Adipose tissue (tissue), 3 donors: ENCODE data around the gene EXOSC1. TPM values are rescaled to one million over a fixed set of nuclear protein-coding genes. Genes with fewer than 3 reads are reported as not detected.
"Not testable (repeated sequence)": the region's sequence is repeated elsewhere in the genome, so short reads cannot be mapped to it uniquely, and the experiment has no call there.

ENCODE experiments used
- H3K27ac ChIP-seq: one replicate; pipeline ENCODE4 v1.5.1; 2013; ENCODE audit warnings: low read depth, low read length
- WGBS, 3 donors: extraction: QIAGEN DNeasy Blood & Tissue Kit; methylation state at CpG; one replicate each; pipeline ENCODE4 v1.1.7; 2013; 5-methylcytosine and 5-hydroxymethylcytosine counted together
- polyA plus RNA-seq, 3 donors: library from polyadenylated mRNA; stranded (reverse); fragments of 200-250 nt; gene quantifications; one replicate each; pipeline ENCODE4 v1.2.3, GENCODE V29; 2013
- donor health status: healthy with polysubstance abuse.
- donor health status: Bipolar disorder and iron deficiency.
- donor health status: healthy.

EXOSC1 gene, protein sequence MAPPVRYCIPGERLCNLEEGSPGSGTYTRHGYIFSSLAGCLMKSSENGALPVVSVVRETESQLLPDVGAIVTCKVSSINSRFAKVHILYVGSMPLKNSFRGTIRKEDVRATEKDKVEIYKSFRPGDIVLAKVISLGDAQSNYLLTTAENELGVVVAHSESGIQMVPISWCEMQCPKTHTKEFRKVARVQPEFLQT
- 10 to 100 TPM; 25.5 to 30.5 (median 26.0) TPM for polyA plus RNA-seq

DNA sequence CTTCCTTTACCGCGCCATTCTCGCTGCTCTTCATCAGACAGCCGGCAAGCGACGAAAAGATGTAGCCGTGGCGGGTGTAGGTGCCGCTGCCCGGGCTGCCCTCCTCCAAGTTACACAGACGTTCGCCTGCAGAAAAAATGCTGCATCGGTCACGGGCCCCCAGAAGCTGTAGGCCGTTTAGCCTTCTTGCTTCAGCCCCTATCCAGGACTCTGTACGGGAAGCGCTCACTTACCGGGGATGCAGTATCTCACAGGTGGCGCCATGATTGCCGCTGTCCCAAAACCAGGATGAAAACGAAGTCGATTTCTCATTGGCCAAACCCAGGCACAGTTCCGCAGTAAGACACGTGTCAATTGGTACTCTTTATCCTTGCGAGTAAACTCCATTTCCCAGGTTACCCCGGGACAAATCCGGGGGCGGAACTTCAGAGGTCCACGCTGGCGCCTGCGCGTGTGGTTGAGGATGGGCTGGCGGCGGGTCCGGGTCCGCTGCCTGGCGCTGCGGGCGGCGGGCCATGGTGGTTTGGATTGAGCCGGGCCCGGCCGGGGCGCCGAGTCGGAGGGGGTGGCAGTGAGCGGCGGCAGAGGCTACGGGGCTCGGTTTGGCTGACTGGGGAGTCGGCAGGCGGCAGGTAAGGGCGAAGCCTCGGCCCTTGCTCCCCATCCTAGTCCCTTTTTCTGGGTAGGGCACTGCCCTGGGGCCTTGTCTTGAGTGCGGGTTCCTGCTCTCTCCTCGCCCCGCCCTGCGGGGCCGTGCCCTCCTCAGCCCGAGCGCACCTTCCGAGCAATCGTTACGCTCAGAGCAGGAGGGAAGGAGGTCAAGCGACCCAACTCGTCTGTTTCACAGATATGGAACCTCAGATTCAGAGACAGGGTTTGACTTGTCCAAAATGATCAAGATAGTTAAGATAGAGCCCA, at the start of gene EXOSC1, which contains the start of gene ZDHHC16:
TSS of gene EXOSC1 (minus strand) at position 285 of the 918 bp plus-strand sequence. CDS start at position 264, 21 bp downstream.
TSS of gene ZDHHC16 (plus strand) at position 454 of the 918 bp plus-strand sequence. CDS start 5,501 bp downstream, outside the sequence.
- no peak within 1 kb of the TSS for H3K27ac ChIP-seq
- 0 to 1% (median 0%) methylated on average over 65 to 66 of the region's 66 CpGs for WGBS, 3 donors

DNA sequence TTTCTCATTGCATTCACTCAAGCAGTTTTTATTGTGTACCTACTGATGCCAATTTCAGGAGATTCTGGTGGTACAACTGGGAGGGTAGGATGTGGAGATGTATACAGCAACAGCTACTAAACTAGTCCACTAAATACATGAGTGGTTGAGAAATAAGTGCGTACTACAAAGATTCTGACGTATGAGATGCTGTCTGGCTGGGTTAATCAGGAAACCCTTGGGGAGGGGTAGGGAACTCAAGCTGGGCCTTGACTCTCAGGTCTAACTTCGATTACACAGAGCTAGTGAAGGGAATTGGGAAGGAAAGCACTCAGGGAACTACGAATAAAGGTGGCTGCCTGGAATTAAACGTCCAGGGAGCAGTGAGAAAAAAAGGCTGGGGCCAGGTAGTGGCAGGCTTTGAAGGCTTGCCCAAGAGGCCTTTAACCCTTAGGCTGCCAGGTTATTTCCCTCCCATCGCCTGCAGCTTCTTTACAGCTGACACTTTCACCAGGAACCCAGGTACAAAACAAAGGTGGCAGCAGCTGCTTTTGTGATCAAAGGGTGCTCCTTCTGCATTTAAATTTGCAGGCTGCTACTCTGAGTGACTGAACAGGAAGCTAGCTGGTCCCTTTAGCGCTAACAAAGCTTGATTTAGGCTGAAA, 49.2 kb upstream of the EXOSC1 start:
- H3K27ac ChIP-seq, result no peak overlapping the region
- WGBS, 3 donors, result 20 to 40% (median 37%) methylated on average over 7 of the region's 7 CpGs

DNA sequence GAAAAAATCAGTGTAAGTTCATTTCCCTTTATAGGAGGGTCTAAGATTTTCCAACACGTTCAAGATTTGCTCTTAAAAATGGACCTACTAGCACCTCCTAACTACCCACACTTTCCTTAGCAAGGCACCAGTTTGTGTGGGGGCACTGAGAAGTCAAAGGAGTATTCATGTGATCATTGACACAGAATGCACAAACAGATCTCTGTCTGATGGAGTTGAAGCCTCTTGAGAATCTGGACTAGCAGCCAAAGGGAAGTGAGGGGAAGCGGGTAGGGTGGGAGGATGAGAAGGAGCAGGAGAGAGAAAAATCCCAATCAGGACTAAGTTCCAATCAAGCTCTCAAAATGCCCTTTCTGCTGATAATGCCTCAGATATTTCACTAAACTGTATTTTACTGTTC, 48.3 kb upstream of the EXOSC1 start:
- 22 to 38% (median 37%) methylated on average over 2 of the region's 2 CpGs for WGBS, 3 donors
- no peak overlapping the region for H3K27ac ChIP-seq

DNA sequence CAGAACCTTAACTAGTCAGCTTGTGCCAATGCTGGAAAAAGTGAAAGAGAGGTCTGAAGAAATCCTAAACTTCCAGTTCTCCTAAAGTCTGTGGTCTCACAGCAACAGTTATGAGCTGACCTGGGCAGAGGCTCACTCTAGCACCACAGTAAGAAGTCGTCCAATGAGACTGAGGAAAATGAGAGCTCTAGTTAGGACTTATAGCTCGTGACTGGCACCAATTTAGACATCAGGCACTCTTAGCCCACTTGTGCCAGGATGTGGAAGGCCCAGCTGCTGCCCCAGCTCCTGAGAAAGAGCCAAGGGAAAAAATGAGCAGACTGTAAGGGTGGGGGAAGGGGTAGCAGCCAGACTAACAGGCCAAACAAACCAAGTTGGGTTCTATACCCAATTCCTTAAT, 44.8 kb upstream of the EXOSC1 start:
- H3K27ac ChIP-seq, result no peak overlapping the region
- 55 to 66% (median 59%) methylated on average over 2 of the region's 2 CpGs for WGBS, 3 donors

DNA sequence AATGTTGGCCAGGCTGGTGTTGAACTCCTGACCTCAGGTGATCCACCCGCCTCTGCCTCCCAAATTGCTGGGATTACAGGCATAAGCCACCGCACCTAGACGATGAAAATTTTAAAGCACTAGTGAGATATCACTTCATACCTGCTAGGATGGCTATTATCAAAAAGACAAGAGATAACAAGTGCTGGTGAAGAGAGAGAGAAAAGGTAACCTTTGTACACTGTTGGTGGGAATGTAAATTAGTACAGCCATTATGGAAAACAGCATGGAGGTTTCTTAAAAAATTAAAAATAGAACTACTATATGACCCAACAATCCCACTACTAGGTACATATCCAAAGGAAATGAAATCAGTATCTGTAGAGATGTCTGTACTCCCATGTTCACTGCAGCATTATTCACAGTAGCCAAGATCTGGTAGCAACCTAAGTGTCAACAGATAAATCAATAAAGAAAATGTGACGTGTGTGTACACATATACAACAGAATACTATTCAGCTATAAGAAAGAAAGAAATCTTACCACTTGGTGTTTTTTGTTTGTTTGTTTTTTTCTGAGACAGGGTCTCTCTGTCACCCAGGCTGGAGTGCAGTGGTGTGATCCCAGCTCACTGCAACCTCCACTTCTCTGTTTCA, 40.0 kb upstream of the EXOSC1 start:
- no peak overlapping the region for H3K27ac ChIP-seq
- WGBS, 3 donors, result 69 to 93% (median 90%) methylated on average over 4 of the region's 4 CpGs

DNA sequence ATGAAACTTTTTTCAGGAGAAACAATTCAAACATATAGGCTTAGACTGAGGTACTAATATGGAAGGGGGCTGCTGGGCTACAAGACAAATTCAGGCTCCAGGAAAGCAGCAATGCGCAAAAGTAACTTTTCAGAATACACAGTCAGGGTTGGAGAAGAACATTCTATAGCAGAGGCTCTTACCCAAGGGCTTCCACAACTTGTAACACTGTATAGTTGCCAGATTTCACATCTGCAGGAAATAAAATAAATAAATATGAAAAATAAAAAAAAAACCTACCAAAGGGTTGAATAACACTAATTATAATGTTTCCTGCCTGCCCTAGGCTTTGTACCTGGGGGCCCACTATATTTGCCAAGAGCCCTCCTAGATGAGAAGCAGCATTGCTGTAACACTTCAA, 38.1 kb upstream of the EXOSC1 start:
- WGBS, 3 donors, result 86 to 95% (median 94%) methylated on average over 1 of the region's 1 CpG
- no peak overlapping the region for H3K27ac ChIP-seq

DNA sequence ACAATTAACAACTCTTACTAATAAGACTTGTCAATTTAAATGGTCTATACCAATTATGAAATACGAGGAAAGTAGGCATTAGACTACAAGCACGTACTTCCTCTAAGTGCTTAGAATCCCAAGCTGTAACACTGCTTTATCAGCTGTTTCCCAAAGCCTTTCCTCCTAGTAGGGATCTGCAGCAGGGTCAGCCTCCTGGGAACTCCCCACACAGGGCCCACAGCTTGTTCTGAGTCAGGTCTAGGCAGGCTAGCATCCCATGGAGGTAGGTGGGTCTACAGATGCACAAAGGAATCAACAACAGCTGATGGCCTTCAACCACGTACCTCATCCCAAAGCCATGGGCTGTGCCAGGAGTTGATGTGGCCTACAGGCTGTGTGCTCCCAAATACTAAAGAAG, 37.7 kb upstream of the EXOSC1 start:
- H3K27ac ChIP-seq, result no peak overlapping the region
- 54 to 80% (median 69%) methylated on average over 3 of the region's 3 CpGs for WGBS, 3 donors

DNA sequence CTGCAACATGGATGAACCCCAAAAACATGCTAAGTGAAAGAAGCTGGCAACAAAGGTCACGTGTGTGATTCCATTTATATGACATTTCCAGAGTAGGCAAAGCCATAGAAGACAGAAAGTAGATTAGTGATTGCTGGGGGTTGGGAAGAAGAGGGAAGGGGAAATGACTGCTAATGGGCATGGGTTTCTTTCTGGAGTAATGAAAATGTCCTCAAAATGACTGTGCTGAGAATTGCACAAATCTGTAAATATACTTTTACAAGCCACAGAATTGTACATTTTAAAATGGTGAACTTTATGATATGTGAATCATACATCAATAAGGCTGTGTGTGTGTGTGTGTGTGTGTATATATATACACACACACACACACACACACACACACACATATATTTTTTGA, 36.6 kb upstream of the EXOSC1 start:
- no peak overlapping the region for H3K27ac ChIP-seq
- WGBS, 3 donors, result 85 to 94% (median 94%) methylated on average over 1 of the region's 1 CpG

DNA sequence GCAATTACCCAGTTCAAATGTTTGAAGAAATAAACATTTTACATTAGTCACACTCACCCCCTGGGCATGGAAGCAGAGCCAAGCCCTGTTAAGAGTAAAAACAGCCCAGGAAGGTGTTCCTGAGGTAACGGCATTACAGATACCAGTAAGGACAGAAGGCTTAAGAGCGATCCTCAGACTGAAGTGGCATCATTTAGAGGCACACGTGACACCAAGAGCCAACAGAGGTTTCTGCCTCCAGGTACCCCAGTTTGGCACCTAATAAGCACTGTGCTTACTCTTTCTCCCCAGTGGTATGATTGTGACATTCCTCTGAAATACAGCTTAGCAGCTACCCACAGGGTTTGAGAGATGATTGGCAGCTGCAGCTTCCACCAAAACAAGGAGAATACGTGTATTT, 35.3 kb upstream of the EXOSC1 start:
- H3K27ac ChIP-seq, result no peak overlapping the region

DNA sequence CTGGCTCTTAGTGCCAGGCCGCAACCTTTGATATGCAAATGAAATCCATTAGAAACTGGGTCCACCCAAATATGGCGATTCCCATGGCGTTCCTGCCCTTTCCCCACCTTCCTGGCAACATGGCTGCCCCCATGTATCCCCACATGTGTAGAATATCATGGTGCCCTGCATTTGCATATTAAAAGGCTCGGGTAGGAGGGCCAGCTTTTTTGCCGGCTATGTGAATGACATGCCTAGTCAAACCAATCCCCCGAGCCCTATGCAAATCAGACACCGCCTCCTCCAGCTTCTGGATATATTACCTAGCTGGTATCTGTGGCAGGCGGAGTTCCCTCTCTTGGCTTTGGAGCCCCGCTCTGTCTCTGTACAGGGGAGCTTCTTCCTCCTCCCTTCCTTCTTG, 34.1 kb upstream of the EXOSC1 start:
- no peak overlapping the region for H3K27ac ChIP-seq
- 77 to 81% (median 80%) methylated on average over 9 of the region's 9 CpGs for WGBS, 3 donors

More for the DNA sequence above, 35.3 kb upstream of the EXOSC1 start:
- 89 to 93% (median 93%) methylated on average over 4 of the region's 4 CpGs for WGBS, 3 donors

DNA sequence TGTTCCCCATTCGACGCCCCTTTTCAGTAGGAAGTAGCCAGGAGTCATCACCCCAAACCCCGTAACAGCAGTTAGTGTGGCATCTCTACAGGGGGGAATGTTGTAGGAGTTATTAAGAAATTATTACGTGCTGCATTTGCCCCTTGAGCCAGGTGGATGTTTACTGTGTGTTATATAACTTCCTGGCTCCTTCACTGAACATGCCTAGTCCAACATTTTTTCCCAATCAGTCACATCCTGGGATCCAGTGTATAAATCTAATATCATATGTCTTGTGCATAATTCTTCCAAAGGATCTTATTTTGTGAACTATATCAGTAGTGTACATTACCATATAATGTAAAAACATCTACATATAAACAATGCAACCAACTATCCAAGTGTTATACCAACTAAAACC, 33.6 kb upstream of the EXOSC1 start:
- H3K27ac ChIP-seq, result not testable (repeated sequence)
- WGBS, 3 donors, result 80 to 86% (median 83%) methylated on average over 4 of the region's 4 CpGs

DNA sequence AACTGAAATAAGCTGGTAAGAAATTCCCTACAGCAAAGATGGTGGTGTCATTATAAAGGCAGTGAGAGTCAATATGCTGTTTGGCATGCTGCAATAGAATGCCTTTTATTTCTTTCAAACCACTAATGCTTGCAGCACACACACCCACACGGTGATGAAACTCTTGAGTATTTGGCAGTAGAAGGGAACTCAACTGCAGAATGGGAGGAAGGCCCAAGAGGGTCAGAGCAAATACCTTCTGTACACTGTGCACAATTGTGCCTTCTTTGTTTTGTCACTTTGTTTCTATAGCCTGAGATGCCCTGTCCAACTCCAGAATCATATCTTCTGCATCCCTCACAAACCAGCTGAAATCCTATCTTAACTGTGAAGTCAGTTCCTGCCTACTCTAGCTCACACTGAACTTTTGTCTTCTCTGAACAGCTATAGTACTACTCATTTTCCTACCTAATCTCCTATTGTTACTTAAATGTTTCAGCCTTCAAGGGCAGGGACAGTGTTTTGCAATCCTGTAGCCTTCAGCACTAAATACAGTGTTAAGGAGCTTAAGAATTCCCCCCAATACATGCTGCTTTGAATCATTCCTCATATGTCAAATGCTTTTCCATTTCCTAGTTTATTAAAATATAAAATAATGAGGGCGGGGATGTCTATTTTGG, 30.3 kb upstream of the EXOSC1 start:
- no peak overlapping the region for H3K27ac ChIP-seq
- 61 to 92% (median 72%) methylated on average over 2 of the region's 2 CpGs for WGBS, 3 donors

DNA sequence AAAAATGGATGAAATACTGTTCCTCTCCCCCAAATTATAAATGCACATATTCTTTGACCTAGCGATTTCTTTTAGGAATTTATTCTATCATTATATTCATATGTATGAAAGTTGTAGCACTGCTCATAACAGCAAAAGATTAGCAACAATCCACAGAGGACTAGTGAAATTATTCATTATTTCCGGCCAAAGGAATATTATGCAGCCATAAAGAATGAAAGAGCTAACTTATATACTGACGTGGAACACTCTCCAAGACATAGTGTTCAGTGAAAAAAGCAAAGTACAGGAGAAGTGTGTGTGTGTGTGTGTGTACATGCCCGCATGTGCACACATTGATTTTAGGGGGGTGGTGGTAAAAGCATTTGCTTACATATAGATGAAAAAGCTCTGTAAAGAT, 29.1 kb upstream of the EXOSC1 start:
- 96 to 99% (median 98%) methylated on average over 4 of the region's 4 CpGs for WGBS, 3 donors
- no peak overlapping the region for H3K27ac ChIP-seq

DNA sequence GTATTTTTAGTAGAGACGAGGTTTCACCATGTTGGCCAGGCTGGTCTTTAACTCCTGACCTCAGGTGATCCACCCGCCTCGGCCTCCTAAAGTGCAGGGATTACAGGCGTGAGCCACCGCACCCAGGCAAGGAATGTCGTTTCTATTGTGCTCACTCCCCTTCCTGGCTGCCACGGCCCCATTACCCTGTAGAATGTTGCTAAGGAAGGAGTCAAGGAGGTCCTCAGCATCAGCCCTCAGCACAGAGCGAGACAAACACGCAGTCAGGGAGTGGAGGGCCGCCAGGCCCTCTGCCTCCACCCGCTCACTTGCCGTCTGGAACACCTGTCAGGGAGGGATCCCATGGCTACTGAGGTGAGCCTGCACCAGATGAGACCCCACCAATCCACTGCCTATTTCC, 23.0 kb upstream of the EXOSC1 start:
- WGBS, 3 donors, result 94 to 96% (median 94%) methylated on average over 12 of the region's 12 CpGs
- H3K27ac ChIP-seq, result not testable (repeated sequence)

DNA sequence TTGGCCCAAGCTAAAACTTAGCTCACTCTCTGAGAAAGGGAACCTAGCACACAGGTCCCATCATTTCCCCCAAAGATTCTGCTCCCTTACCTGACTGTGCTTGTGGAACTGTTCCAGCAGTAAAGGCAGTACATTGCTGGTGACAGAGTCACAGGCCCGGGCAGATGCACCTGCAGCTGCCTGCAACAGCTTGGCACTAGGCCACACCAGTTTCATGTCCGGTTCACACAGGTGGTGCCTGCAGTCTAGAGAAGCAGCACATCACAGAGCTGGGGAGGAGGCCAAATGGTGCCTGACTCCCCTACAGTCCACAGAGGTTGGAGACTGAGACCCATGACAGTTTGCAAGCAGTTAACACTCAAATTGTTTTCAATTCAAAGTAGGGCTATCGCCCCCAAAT, 22.4 kb upstream of the EXOSC1 start:
- H3K27ac ChIP-seq, result no peak overlapping the region
- 80 to 82% (median 81%) methylated on average over 3 of the region's 3 CpGs for WGBS, 3 donors

DNA sequence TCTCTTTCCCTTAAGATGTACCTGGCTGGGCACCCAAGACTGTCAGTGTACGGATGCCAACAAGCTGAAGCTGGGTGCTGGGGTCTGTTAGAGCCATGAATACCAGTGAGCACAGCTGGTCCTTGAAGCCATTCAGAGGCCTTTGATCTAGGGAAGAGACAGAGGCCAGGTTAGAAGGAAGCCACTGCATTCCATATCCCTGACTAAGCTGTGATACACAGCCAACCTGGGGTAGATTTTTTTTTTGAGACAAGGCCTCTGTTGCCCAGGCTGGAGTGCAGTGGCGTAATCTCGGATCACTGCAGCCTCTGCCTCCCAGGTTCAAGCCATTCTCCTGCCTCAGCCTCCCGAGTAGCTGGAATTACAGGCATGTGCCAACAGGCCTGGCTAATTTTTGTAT, 20.9 kb upstream of the EXOSC1 start:
- no peak overlapping the region for H3K27ac ChIP-seq
- 93 to 95% (median 93%) methylated on average over 4 of the region's 4 CpGs for WGBS, 3 donors

DNA sequence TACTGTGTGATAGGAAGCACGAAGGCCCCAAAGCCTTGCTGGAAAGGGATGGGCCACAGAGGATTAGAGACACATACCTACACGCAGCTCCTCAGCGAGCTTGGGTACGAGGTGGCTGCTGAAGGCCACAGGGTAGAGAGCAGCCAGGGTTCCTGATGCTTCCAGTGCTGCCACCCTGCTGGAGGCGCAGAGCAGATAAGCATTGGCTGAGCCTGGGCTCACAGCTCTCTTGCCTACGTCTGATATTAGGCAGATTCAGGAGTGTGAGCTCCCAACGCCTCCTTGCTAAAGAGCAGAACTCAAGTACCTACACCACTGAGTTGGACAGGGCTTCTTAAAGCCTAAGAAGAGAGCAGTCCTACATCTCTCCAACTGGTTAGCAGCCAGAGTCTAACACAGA, 20.2 kb upstream of the EXOSC1 start:
- no peak overlapping the region for H3K27ac ChIP-seq
- WGBS, 3 donors, result 89 to 90% (median 90%) methylated on average over 7 of the region's 7 CpGs

DNA sequence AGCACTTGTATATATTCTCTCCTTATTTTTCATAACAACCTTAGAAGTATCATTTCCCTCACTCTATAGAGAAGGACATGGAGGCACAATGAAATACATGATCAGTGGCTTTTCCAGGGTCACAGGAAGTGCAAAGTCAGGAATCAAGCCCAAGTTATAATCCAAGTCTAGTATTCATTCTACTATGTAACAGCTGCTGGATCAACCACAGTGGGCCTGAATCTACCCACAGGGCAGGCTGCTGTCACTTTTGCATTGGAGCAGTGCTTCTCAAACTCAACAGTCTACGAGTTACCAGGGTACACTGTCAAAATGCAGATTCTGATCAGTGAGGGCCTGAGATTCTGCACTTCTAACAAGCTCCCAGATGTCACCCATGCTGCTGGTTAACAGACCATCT, 18.4 kb upstream of the EXOSC1 start:
- no peak overlapping the region for H3K27ac ChIP-seq
- 62 to 82% (median 68%) methylated on average over 1 of the region's 1 CpG for WGBS, 3 donors
